IPS-20b (cell line): ENCODE results near the gene CEP85.

ENCODE experiments used
- H3K27ac ChIP-seq: one replicate; pipeline ENCODE4 v1.5.1; 2013; ENCODE audit warnings: low read length
- H3K27me3 ChIP-seq: 2 replicates; pipeline ENCODE4 v1.6.1; 2013; ENCODE audit warnings: mild to moderate bottlenecking, low read length, inconsistent platforms; ENCODE audit not compliant: insufficient read depth
- H3K36me3 ChIP-seq: 2 replicates; pipeline ENCODE4 v1.6.1; 2013; ENCODE audit warnings: low read depth, mild to moderate bottlenecking, inconsistent platforms, low read length, moderate library complexity; ENCODE audit not compliant: insufficient read depth
- H3K4me1 ChIP-seq: 2 replicates; pipeline ENCODE4 v1.6.1; 2013; ENCODE audit warnings: mild to moderate bottlenecking, control low read depth, inconsistent platforms, low read length, moderate library complexity; ENCODE audit not compliant: insufficient read depth
- H3K4me3 ChIP-seq: 2 replicates; pipeline ENCODE4 v1.5.1; 2013; ENCODE audit warnings: mild to moderate bottlenecking, low read length, inconsistent platforms
- H3K9ac ChIP-seq: 2 replicates; pipeline ENCODE4 v1.6.1; 2013; ENCODE audit warnings: low read depth, mild to moderate bottlenecking, inconsistent platforms, low read length, moderate library complexity
- H3K9me3 ChIP-seq: 2 replicates; pipeline ENCODE4 v1.6.1; 2013; ENCODE audit warnings: mild to moderate bottlenecking, low read depth, low read length, inconsistent platforms; ENCODE audit not compliant: insufficient read depth

The CEP85 gene

GRCh38 chr1:26279456-26280332, 45.7 kb downstream of the CEP85 start, which contains the start of gene SH3BGRL3:
Gene SH3BGRL3, plus strand, starts transcription at chr1:26280086. Its CDS starts 70 bp downstream, at chr1:26280156.
- Histone ChIP-seq H3K36me3 (peaks cover 37% of the 10 kb centered on the region), H3K4me1 (peaks cover 4% of the 10 kb centered on the region), H3K9ac (peak within 1 kb of the TSS; percentile 79; the same call in 1 of the 2 replicates), H3K4me3 (peak within 1 kb of the TSS; percentile 67), H3K9me3 (no peaks in the 10 kb centered on the region), H3K27me3 (no peaks in the 10 kb centered on the region), H3K27ac (peak within 1 kb of the TSS; percentile 55)

- peak overlapping the region; percentile 67 for H3K4me3 ChIP-seq
- H3K9me3 ChIP-seq = no peaks in the 10 kb centered on the region
- H3K4me1 ChIP-seq = peaks cover 9% of the 10 kb centered on the region
- no peaks in the 10 kb centered on the region for H3K27me3 ChIP-seq
- H3K27ac ChIP-seq = no peak overlapping the region
- H3K36me3 ChIP-seq = peaks cover 30% of the 10 kb centered on the region
- H3K9ac ChIP-seq = peak overlapping the region; percentile 79; the same call in 1 of the 2 replicates
Measured at GRCh38 chr1:26280333-26281042, 46.5 kb downstream of the CEP85 start.

- Histone ChIP-seq H3K9ac (no peak overlapping the region), H3K36me3 (peaks cover 23% of the 10 kb centered on the region), H3K4me1 (peaks cover 9% of the 10 kb centered on the region), H3K4me3 (peak overlapping the region; percentile 3; the same call in 1 of the 2 replicates), H3K27ac (no peak overlapping the region), H3K9me3 (no peaks in the 10 kb centered on the region), H3K27me3 (no peaks in the 10 kb centered on the region)
Measured at GRCh38 chr1:26281091-26281958, 47.3 kb downstream of the CEP85 start.

- Histone ChIP-seq H3K9me3 (no peaks in the 10 kb centered on the region), H3K27me3 (no peaks in the 10 kb centered on the region), H3K4me1 (peaks cover 9% of the 10 kb centered on the region), H3K9ac (no peak overlapping the region), H3K36me3 (peaks cover 17% of the 10 kb centered on the region), H3K27ac (no peak overlapping the region), H3K4me3 (peak overlapping the region; percentile 3; the same call in 1 of the 2 replicates)
Measured at GRCh38 chr1:26281971-26282370, 48.0 kb downstream of the CEP85 start.

GRCh38 chr1:26282401-26282918, 48.5 kb downstream of the CEP85 start:
- Histone ChIP-seq H3K27ac (no peak overlapping the region), H3K4me3 (no peak overlapping the region; the same call in 1 of the 2 replicates)

GRCh38 chr1:26283279-26283853, 49.4 kb downstream of the CEP85 start:
- H3K27me3 ChIP-seq = no peaks in the 10 kb centered on the region
- no peak overlapping the region for H3K9ac ChIP-seq
- no peak overlapping the region for H3K27ac ChIP-seq
- no peak overlapping the region for H3K4me3 ChIP-seq
- H3K36me3 ChIP-seq = peaks cover 3% of the 10 kb centered on the region; the same call in 1 of the 2 replicates
- no peaks in the 10 kb centered on the region for H3K9me3 ChIP-seq
- H3K4me1 ChIP-seq = peaks cover 9% of the 10 kb centered on the region

More at GRCh38 chr1:26282401-26282918, 48.5 kb downstream of the CEP85 start:
- Histone ChIP-seq H3K9ac (no peak overlapping the region), H3K27me3 (no peaks in the 10 kb centered on the region), H3K9me3 (no peaks in the 10 kb centered on the region), H3K36me3 (peaks cover 12% of the 10 kb centered on the region), H3K4me1 (peaks cover 9% of the 10 kb centered on the region)

GRCh38 chr1:26283871-26284596, 50.0 kb downstream of the CEP85 start:
- Histone ChIP-seq H3K4me1 (peaks cover 9% of the 10 kb centered on the region), H3K27ac (no peak overlapping the region), H3K9ac (no peak overlapping the region), H3K9me3 (no peaks in the 10 kb centered on the region), H3K27me3 (no peaks in the 10 kb centered on the region), H3K4me3 (no peak overlapping the region), H3K36me3 (no peaks in the 10 kb centered on the region)

GRCh38 chr1:26284597-26285347, 50.8 kb downstream of the CEP85 start:
- Histone ChIP-seq H3K9me3 (no peaks in the 10 kb centered on the region), H3K36me3 (no peaks in the 10 kb centered on the region), H3K27me3 (no peaks in the 10 kb centered on the region), H3K4me1 (peaks cover 9% of the 10 kb centered on the region), H3K9ac (no peak overlapping the region; the same call in 1 of the 2 replicates), H3K27ac (no peak overlapping the region), H3K4me3 (no peak overlapping the region)

- no peak overlapping the region for H3K4me3 ChIP-seq
- H3K27ac ChIP-seq = no peak overlapping the region
- no peak overlapping the region; the same call in 1 of the 2 replicates for H3K9ac ChIP-seq
- H3K36me3 ChIP-seq = no peaks in the 10 kb centered on the region
- H3K9me3 ChIP-seq = no peaks in the 10 kb centered on the region
- H3K27me3 ChIP-seq = no peaks in the 10 kb centered on the region
- peaks cover 12% of the 10 kb centered on the region for H3K4me1 ChIP-seq
Measured at GRCh38 chr1:26285366-26286063, 51.5 kb downstream of the CEP85 start.
